GM13976 (cell line): Measurements from ENCODE around the gene ID1.

Source experiments
- DNase-seq: peaks from one replicate; pipeline ENCODE4 v3.0.0; 2012; ENCODE audit warnings: low spot score
- in situ Hi-C: fragments of 300-500 bp; cut with MboI; formaldehyde crosslinking; loops from one replicate; pipeline ENCODE4 v1.12.0; 2022; ENCODE audit warnings: low sequenced_read_pairs, mixed read lengths, inconsistent platforms; ENCODE audit not compliant: unreplicated experiment
- TF ChIP-seq, protein P1 (sequence below): IDR thresholded peaks from 2 replicates; pipeline ENCODE4 v1.5.1; 2012; ENCODE audit warnings: borderline replicate concordance, mild to moderate bottlenecking; ENCODE audit not compliant: insufficient read depth; ENCODE audit errors: extremely low read depth, missing control alignments, control extremely low read depth

The ID1 gene, protein sequence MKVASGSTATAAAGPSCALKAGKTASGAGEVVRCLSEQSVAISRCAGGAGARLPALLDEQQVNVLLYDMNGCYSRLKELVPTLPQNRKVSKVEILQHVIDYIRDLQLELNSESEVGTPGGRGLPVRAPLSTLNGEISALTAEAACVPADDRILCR

GRCh38 chr20:31605031-31605901, at the start of gene ID1:
TSS of gene ID1 (plus strand) at chr20:31605289. CDS start at chr20:31605388, 99 bp downstream.
- in situ Hi-C loops = no loop called here
- TF ChIP-seq, protein P1, sequence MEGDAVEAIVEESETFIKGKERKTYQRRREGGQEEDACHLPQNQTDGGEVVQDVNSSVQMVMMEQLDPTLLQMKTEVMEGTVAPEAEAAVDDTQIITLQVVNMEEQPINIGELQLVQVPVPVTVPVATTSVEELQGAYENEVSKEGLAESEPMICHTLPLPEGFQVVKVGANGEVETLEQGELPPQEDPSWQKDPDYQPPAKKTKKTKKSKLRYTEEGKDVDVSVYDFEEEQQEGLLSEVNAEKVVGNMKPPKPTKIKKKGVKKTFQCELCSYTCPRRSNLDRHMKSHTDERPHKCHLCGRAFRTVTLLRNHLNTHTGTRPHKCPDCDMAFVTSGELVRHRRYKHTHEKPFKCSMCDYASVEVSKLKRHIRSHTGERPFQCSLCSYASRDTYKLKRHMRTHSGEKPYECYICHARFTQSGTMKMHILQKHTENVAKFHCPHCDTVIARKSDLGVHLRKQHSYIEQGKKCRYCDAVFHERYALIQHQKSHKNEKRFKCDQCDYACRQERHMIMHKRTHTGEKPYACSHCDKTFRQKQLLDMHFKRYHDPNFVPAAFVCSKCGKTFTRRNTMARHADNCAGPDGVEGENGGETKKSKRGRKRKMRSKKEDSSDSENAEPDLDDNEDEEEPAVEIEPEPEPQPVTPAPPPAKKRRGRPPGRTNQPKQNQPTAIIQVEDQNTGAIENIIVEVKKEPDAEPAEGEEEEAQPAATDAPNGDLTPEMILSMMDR = no peak
- peak; percentile 93 for DNase-seq

GRCh38 chr20:31559704-31560093, 45.4 kb upstream of the ID1 start:
- in situ Hi-C loops = no loop called here
- TF ChIP-seq, protein P1 = no peak

DNA sequence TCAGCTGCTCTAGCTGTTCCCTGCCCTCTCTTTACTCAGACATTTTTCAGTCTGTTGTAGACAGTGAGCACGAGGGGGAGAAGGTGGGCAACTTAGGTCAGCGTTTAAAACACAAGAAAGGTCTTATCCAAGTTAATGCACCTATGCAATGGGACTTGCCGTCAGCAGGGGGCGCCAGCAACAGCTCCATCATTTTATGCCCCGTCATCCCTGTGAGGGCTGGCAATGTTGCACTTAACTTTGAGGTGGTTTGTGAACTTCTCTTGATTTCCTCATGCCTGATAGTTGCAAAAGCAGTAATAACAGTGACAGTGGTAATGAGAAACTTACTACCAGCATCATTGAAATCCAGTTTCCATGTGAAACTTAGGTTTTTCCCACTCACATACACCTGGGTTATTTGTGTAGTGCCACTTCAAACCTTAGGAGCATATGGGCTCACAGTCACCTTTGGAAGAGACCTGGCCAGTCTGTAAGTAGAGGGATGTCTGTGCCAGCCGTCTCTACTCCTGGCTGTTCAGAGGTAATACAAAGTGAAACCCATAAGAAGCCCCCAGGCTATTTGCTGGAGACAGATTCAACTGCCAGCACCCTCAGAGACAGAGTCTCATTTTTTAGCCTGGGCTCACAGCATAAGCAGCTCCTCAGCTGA, 44.9 kb upstream of the ID1 start:
- TF ChIP-seq, protein P1 = peak; percentile 90
- DNase-seq = peak; percentile 71
- in situ Hi-C loops = no loop called here

More at GRCh38 chr20:31559704-31560093, 45.4 kb upstream of the ID1 start:
- no peak for DNase-seq

- TF ChIP-seq, protein P1 = no peak
- no peak for DNase-seq
- in situ Hi-C loops = no loop called here
Observed at GRCh38 chr20:31560746-31561598, 44.1 kb upstream of the ID1 start.

- in situ Hi-C loops = no loop called here
- DNase-seq = no peak
Observed at GRCh38 chr20:31562241-31562640, 42.8 kb upstream of the ID1 start.

DNA sequence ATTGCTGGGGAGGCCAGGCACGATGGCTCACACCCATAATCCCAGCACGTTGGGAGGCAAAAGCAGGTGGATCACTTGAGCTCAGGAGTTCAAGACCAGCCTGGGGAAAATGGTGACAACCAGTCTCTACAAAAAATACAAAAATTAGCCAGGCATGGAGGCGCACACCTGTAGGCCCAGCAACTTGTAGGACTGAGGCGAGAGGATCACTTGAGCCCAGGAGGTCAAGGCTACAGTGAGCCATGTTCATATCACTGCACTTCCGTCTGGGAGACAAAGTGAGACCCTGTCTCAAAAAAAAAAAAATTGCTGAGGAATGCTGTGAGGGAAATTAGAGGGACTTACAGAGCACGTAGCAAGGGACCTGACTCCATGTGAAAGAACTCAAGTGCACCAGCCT, 40.8 kb upstream of the ID1 start:
- no peak for DNase-seq
- TF ChIP-seq, protein P1 = no peak
- in situ Hi-C loops = no loop called here

More at GRCh38 chr20:31562241-31562640, 42.8 kb upstream of the ID1 start:
- TF ChIP-seq, protein P1 = no peak
